ES-I3 (cell line): ENCODE measurements around the gene PYGL.
A peak's percentile ranks its signal among the peaks of the same experiment; 100 is the strongest.
"Not testable (repeated sequence)": the region's sequence is repeated elsewhere in the genome, so short reads cannot be mapped to it uniquely, and the experiment has no call there.

Experiments
- H3K36me3 ChIP-seq: 2 replicates; pipeline ENCODE4 v1.6.1; 2013; ENCODE audit warnings: mild to moderate bottlenecking, low read length, control low read depth, moderate library complexity; ENCODE audit not compliant: insufficient read depth
- H3K4me1 ChIP-seq: 2 replicates; pipeline ENCODE4 v1.6.1; 2013; ENCODE audit warnings: mild to moderate bottlenecking, control low read depth, low read length; ENCODE audit not compliant: insufficient read depth
- H3K9ac ChIP-seq: 2 replicates; pipeline ENCODE4 v1.6.1; 2013; ENCODE audit warnings: low read depth, mild to moderate bottlenecking, low read length, moderate library complexity
- H3K9me3 ChIP-seq: 2 replicates; pipeline ENCODE4 v1.6.1; 2013; ENCODE audit warnings: mild to moderate bottlenecking, low read length, moderate library complexity; ENCODE audit not compliant: control insufficient read depth, insufficient read depth

Gene PYGL

DNA sequence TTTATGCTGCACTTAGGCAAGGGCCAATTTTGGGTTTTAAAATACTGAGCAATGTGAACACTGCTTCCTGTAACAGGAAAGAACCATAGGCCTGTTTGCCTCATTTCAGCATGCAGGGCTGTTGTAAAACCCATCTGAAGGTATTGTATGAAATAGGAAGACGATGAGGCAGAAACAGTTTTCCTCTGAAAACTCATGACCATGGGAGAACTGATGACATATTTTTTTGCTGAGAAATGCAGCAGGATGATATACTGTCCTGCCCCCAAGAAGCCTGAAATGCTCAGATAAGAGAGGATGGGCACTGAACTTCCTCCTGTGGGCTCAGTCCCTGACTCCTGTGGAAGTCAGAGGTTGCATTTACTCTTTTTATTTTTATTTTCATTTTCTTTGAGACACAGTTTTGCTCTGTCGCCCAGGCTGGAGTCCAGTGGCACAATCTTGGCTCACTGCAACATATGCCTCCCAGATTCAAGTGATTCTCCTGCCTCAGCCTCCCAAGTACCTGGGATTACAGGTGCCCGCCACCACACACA lies 17.4 kb downstream of the PYGL start:
- Histone ChIP-seq H3K36me3 (peaks cover 19% of the 10 kb centered on the region), H3K4me1 (no peaks in the 10 kb centered on the region), H3K9me3 (no peaks in the 10 kb centered on the region), H3K9ac (no peak overlapping the region)

DNA sequence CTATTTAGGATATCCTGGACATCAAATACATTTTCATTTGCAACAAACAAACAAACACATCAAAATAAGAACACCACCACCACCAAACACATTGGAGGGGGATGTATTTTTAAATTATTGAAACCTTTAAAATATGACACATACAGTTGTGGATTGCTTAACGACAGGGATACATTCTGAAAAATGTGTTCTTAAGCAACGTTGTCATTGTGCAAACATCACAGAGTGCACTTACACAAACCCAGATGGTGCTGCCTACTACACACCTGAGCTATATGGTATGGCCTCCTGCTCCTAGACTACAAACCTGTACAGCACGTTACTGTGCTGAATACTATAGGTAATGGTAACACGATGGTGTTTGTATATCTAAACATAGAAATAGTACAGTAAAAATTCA lies 19.4 kb downstream of the PYGL start:
- no peaks in the 10 kb centered on the region for H3K9me3 ChIP-seq
- peaks cover 3% of the 10 kb centered on the region; the same call in 1 of the 2 replicates for H3K4me1 ChIP-seq
- H3K36me3 ChIP-seq: peaks cover 17% of the 10 kb centered on the region
- H3K9ac ChIP-seq: no peak overlapping the region

DNA sequence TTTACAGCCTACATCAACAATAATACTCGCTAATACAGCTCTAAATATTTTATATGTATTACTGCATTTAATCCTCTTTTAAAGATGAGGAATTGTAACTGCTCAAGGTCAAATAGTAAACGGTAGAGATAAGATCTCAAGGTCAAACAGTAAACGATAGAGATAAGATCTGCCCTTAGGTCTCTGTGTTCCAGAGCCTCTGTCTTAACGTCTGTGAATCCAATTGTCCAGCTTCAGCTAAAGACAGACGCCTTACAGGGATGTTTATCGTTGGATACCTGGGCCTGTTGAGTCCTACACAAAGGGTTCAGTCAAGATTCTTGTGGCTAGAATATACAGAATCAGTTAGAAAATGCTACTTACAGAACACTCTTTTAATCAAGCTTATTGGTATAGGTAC lies 20.0 kb downstream of the PYGL start:
- Histone ChIP-seq H3K4me1 (peaks cover 3% of the 10 kb centered on the region; the same call in 1 of the 2 replicates), H3K36me3 (peaks cover 17% of the 10 kb centered on the region), H3K9ac (no peak overlapping the region), H3K9me3 (no peaks in the 10 kb centered on the region)

DNA sequence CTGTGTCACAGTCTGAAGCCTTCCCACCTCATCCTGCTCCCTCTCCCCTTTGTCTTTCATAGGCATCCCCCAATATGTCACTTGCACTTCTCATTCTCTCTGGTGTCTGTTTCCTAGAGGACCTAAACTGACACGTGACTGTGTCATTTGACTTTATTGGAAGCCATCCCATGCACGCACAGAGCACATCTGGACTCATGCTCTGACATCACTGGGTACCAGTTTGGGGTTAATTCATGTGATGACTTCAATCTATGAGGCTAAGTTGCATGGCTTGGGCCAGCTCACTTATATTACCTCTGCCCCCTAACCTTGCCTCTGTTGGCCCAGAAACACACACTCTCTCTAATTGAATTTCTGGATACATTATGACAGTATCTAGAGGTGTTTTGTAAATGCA lies 21.5 kb downstream of the PYGL start:
- Histone ChIP-seq H3K36me3 (peaks cover 11% of the 10 kb centered on the region), H3K9ac (no peak overlapping the region), H3K4me1 (peaks cover 3% of the 10 kb centered on the region; the same call in 1 of the 2 replicates), H3K9me3 (no peaks in the 10 kb centered on the region)

DNA sequence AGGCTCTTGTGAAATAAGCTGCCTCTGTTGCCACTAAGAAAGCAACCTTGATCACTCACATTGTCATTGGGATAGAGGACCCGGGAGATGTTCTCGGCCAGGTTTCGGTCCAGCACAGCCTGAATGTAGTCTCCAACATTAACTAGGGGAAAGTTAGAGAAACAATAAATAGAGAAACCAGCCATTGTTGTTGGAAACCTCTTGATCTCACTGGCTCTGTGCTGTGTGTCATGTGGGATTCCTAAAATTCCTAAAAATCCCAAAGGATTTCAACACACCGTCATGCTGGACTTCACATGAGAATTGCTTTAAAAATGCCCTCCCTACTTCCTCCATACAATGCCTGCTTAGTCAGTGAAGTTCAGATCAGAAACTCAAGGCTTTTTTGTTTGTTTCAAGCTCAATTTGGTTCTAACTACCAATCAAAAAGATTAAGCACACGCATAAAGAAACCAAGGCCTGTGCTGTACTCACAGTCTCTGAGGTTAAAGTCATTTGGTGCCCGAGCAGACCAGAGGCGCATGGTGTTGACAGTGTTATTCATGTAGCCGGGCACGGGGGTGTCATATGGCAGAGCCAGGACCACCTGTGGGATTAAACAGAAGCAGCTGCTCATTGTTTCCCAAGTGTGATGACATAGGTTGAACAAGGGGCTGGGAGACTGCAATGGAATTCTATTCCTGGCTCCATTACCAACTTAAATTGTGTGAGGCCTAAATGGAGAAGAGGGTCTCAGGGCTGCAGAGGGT lies 23.6 kb downstream of the PYGL start:
- no peak overlapping the region for H3K9ac ChIP-seq
- no peaks in the 10 kb centered on the region for H3K9me3 ChIP-seq
- H3K4me1 ChIP-seq: peaks cover 3% of the 10 kb centered on the region; the same call in 1 of the 2 replicates
- H3K36me3 ChIP-seq: peaks cover 11% of the 10 kb centered on the region

DNA sequence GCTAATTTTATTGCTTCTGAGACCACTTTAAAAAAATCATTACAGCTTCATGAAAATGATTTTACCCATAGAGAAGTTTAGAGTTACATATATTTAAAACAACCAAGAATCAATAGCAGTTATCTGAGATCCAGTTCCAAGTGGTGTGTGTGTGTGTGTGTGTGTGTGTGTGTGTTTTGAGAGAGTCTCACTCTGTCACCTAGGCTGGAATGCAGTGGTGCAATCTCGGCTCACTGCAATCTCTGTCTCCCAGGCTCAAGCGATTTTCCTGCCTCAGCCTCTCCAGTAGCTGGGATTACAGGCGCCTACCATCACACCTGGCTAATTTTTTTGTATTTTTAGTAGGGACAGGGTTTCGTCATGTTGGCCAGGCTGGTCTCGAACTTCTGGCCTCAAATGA lies 24.8 kb downstream of the PYGL start:
- not testable (repeated sequence) for H3K9ac ChIP-seq, H3K9me3 ChIP-seq, H3K4me1 ChIP-seq, H3K36me3 ChIP-seq

DNA sequence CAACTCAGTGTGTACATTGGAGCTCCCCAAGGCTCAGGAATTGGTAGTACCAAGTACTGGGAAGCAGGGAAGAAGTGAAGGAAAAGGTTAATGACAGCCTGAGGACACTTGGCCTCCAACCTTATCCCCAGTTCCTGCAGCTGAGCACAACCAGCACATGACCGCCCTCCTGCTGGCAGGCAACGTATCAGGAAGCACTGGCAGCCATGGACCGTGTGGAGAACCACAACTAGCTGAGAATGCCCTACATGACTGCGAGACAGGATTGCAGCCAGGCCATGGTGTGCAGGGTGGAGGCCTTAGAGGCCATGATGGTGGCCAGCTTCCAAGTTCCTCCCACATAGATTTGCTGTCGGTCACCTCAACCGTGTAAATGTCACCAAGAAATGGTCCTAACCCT lies 26.8 kb downstream of the PYGL start:
- H3K36me3 ChIP-seq: peaks cover 8% of the 10 kb centered on the region

DNA sequence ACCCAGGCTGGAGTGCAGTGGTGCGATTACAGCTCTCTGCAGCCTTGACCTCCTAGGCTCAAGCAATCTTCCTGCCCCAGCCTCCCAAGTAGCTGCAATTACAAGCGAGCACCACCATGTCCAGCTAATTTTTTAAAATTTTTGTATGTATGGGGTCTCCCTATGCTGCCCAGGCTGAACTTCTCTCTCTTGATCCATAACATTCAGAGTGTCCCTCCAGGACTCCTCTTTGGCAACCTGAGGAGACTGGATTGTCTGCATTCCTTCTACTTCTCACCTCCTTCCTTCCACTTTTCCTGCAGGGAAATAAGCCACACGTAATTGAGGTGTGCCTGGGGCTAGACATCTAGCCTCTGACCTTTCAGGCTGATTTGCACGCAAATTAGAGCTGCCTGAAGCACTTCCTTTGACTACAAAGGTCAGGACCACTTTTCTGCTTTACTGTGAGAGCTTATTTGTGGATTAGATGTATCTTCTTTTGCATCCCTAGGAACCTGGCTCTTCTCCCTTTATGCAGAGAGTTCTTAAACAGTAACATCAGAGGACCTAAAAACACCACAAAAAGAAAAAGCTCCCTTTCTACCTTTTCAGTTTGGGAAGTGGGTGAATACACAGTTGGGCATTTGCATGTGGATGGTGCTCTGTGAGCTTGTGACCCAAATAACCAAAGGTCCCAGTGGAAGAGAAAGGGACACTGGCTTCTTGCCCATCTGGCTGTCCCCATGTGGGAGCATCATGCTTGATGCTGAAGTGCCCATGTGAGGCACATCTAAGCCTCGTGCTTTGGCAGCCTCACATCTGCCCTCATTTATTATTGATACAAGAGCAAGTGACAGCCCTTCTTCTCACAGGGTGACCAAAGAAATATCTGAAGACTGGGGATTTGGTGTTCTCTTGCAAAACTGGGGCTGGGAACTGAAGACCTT lies 33.5 kb downstream of the PYGL start:
- Histone ChIP-seq H3K9me3 (no peaks in the 10 kb centered on the region), H3K9ac (no peak overlapping the region), H3K4me1 (peaks cover 7% of the 10 kb centered on the region; the same call in 1 of the 2 replicates), H3K36me3 (peaks cover 32% of the 10 kb centered on the region)

More for the DNA sequence above, 26.8 kb downstream of the PYGL start:
- peaks cover 3% of the 10 kb centered on the region; the same call in 1 of the 2 replicates for H3K4me1 ChIP-seq
- no peak overlapping the region for H3K9ac ChIP-seq
- no peaks in the 10 kb centered on the region for H3K9me3 ChIP-seq

DNA sequence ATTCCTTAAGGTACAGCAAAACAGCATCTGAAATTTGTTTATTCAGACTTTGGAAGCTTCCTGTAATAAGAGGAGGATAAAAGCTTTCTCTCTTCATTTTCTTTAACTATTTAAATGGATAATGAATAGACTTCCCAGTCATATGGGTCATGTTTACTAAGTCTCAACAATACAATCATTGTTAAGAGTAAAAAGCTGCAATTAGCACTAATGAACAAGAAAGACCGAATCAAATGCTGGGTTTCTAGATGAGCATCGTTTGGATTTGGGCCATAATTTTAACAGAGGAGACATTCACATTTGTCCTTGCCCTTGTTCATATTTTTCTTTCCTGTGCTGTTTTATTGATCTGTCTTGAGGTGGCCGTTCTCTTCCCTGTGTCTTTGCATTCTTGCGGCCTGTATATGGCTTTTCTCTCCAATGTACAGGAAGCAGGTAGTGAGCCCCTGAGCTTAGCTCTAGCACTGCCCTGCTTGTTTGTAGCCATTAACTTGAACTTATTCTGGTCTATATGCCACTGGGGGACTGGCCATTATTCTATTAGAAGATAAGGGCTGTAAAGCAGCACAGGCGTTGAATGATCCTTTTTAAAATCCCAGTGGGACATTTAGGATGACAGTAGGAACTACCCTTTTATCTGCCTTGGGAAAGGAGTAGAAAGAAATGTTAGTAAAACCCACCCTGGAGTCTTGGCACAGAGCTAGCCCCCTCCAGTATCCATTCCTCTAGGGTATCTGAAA lies 37.8 kb downstream of the PYGL start:
- peaks cover 38% of the 10 kb centered on the region for H3K36me3 ChIP-seq

DNA sequence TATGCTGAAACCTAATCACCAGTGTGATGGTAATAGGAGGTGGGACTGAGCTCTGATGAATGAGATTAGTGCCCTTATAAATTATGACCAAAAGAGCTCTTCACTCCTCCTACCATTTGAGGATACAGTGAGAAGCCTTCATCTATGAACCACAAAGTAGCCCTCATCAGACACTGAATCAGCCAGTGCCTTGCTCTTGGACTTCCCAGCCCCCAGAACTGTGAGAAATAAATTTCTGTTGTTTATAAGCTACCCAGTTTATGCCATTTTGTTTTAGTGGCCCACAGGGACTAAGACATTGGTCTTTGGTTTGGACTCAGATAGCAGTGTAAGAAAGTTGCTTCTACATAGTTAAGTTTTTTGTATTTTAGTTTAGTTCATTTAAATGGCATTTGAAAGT lies 39.6 kb downstream of the PYGL start:
- Histone ChIP-seq H3K36me3 (peaks cover 29% of the 10 kb centered on the region), H3K9me3 (0 out of 2 replicates have a peak, but pooled peaks cover 5% of the 10 kb centered on the region), H3K4me1 (peaks cover 7% of the 10 kb centered on the region; the same call in 1 of the 2 replicates), H3K9ac (no peak overlapping the region)

More for the DNA sequence above, 37.8 kb downstream of the PYGL start:
- Histone ChIP-seq H3K9ac (no peak overlapping the region), H3K4me1 (peaks cover 9% of the 10 kb centered on the region; the same call in 1 of the 2 replicates), H3K9me3 (0 out of 2 replicates have a peak, but pooled peaks cover 5% of the 10 kb centered on the region)

DNA sequence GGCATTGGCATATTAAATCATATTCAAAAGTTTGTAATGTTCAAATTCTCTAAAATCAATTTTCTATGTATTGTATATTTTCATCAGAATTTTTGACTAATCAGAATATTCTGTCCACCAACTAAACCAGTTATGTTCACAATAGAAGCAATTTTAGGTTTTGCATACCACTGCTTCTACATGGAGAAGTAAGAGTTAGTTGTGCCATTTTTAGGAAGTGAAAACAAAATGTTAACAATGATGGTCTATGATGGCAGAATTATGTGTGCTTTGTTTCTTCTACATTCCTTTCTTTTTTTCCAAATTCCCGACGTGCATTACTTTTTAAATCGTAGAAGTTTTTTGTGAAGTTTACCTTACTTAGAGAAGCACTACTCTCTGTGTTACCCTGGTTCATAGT lies 42.9 kb downstream of the PYGL start:
- H3K4me1 ChIP-seq: peaks cover 19% of the 10 kb centered on the region
- 0 out of 2 replicates have a peak, but pooled peaks cover 5% of the 10 kb centered on the region for H3K9me3 ChIP-seq
- no peak overlapping the region for H3K9ac ChIP-seq
- H3K36me3 ChIP-seq: peaks cover 20% of the 10 kb centered on the region; the same call in 1 of the 2 replicates

DNA sequence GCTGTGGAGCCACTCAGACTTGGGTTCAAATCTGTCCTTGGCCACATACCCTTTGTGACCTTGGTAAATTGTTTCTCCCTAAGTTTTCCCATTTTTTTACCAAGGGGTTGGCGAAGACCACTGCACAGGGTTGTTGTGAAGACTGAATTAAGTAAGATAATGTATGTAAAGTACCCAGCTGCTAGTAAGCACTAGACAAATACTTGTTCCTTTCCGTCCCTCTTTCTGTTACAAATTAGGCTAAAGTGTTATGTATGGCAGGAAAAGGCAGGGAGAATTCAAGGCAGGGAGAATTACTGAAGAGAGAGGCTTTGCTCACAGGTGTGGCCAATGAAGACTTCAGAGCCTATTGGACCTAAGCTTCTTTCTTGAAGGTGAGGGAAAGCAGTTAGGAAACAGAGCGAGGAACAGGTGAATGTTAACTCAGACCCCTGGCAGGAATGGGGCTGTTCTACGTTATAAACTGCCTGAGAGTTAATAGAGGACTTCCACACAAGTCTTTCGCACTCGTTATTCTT lies 46.6 kb downstream of the PYGL start:
- Histone ChIP-seq H3K36me3 (peaks cover 2% of the 10 kb centered on the region; the same call in 1 of the 2 replicates), H3K4me1 (peaks cover 20% of the 10 kb centered on the region), H3K9ac (peak overlapping the region; percentile 53), H3K9me3 (no peaks in the 10 kb centered on the region)

DNA sequence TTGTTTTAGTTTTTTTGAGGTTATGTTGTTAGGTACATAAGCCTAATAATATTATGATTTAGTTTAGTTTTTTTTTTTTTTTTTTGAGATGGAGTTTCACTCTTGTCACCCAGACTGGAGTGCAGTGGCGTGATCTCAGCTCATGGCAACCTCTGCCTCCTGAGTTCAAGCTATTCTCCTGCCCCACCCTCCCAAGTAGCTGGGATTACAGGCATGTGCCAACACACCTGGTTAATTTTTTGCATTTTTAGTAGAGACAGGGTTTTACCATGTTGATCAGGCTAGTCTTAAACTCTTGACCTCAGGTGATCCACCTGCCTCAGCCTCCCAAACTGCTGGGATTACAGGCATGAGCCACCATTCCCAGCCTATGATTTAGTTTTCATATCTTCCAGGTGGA lies 47.3 kb downstream of the PYGL start:
- H3K9me3 ChIP-seq, H3K36me3 ChIP-seq: not testable (repeated sequence)
- Histone ChIP-seq H3K4me1 (peaks cover 20% of the 10 kb centered on the region), H3K9ac (peak overlapping the region; percentile 53)
